WTC11 (cell line): ENCODE measurements around the gene ING5.

Experiments used
- CTCF ChIP-seq: fragments of 200-600 bp; IDR thresholded peaks from 2 replicates; pipeline ENCODE4 v1.8.0; 2022; ENCODE audit warnings: antibody characterized with exemption
- RORB ChIP-seq: fragments of 250-450 bp; sonication (Bioruptor Pico); IDR thresholded peaks from 2 replicates; pipeline ENCODE4 v1.9.0; 2021; ENCODE audit warnings: mild to moderate bottlenecking
- SP1 ChIP-seq: sonication (generic); formaldehyde crosslinking; conservative IDR thresholded peaks from 2 replicates; pipeline ENCODE4 v1.8.1; 2022; ENCODE audit warnings: missing genetic modification reagents
- TEAD4 ChIP-seq: sonication (generic); formaldehyde crosslinking; IDR thresholded peaks from 2 replicates; pipeline ENCODE4 v1.8.0; 2022; ENCODE audit warnings: mild to moderate bottlenecking, missing genetic modification reagents

- TF ChIP-seq CTCF: no peak
- no peak for TF ChIP-seq RORB (CRISPR knock-in tag)
- TF ChIP-seq TEAD4 (CRISPR knock-in tag): no peak
- TF ChIP-seq SP1 (CRISPR knock-in tag): no peak
Observed at GRCh38 chr2:241736111-241736510, 34.3 kb downstream of the ING5 start.
